Activated naive CD4-positive, alpha-beta T cell treated with anti-CD3 and anti-CD28 coated beads, Interleukin-2, amount 10 ng/mL, durations not matched to agents 7 days and 5 days (primary cell): ENCODE measurements around the gene LIMCH1.

ENCODE experiments used
- CTCF ChIA-PET: fragments of 350-600 bp; sonication (Branson Sonifier 250); formaldehyde crosslinking; loops from one replicate; lab custom pipeline; 2021; ENCODE audit warnings: antibody characterized with exemption; lab: Charles Lee
- DNase-seq: peaks from one replicate; pipeline ENCODE4 v3.0.0-alpha.2; 2020
- H3K27ac Mint-ChIP-seq: one replicate; pipeline ENCODE4 v1.8.0; 2021; ENCODE audit warnings: mild to moderate bottlenecking, moderate library complexity, mixed read lengths
- H3K27me3 Mint-ChIP-seq: one replicate; pipeline ENCODE4 v1.8.0; 2021; ENCODE audit warnings: mild to moderate bottlenecking, mixed read lengths
- H3K36me3 Mint-ChIP-seq: one replicate; pipeline ENCODE4 v1.8.0; 2021; ENCODE audit warnings: mixed read lengths
- H3K4me1 Mint-ChIP-seq: one replicate; pipeline ENCODE4 v1.8.0; 2021; ENCODE audit warnings: mixed read lengths
- H3K4me3 Mint-ChIP-seq: one replicate; pipeline ENCODE4 v1.8.0; 2021; ENCODE audit warnings: mild to moderate bottlenecking, moderate library complexity, mixed read lengths
- H3K9me3 Mint-ChIP-seq: one replicate; pipeline ENCODE4 v1.8.0; 2021; ENCODE audit warnings: mixed read lengths

LIMCH1 gene

DNA sequence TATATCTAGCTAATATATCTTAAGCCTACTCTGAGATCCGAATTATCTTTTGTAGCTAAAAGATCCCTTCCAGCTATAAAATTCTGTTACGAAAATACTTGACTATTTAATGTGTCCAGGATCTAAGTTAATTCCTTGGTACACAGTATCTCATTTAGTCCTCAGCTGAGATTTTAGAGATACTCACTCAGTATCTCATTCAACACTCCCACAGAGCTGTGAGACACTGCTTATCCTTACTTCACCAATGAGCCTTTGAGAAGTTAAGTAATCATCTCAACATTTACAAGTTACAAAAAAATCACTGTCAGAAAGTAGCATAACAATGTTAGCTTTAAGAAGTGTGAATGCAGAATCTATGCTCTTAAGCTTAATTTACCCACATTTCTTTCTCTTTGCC lies 76.6 kb downstream of the LIMCH1 start:
- Mint-ChIP-seq H3K4me1 (no peaks in the 10 kb centered on the region), H3K4me3 (no peak overlapping the region), H3K9me3 (no peaks in the 10 kb centered on the region), H3K27ac (no peak overlapping the region), H3K27me3 (no peaks in the 10 kb centered on the region), H3K36me3 (no peaks in the 10 kb centered on the region)
- CTCF ChIA-PET, result no interaction called here
- no peak for DNase-seq

DNA sequence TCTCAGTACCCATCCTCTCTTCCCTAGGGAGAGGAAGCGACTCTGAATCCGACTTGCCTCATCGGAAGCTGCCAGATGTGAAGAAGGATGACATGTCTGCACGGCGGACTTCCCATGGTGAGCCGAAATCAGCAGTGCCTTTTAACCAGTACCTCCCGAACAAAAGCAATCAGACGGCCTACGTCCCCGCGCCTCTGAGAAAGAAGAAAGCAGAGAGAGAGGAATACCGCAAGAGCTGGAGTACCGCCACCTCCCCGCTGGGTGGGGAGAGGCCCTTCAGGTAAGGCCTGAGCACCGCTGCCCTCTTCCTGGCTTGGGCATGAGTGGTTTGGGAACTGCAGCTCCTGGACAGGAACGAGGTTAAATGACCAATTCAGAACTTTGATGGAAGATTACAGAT lies 81.2 kb downstream of the LIMCH1 start:
- DNase-seq, result no peak
- Mint-ChIP-seq H3K27me3 (no peaks in the 10 kb centered on the region), H3K4me3 (no peak overlapping the region), H3K9me3 (no peaks in the 10 kb centered on the region), H3K4me1 (no peaks in the 10 kb centered on the region), H3K36me3 (no peaks in the 10 kb centered on the region), H3K27ac (no peak overlapping the region)
- CTCF ChIA-PET, result no interaction called here

DNA sequence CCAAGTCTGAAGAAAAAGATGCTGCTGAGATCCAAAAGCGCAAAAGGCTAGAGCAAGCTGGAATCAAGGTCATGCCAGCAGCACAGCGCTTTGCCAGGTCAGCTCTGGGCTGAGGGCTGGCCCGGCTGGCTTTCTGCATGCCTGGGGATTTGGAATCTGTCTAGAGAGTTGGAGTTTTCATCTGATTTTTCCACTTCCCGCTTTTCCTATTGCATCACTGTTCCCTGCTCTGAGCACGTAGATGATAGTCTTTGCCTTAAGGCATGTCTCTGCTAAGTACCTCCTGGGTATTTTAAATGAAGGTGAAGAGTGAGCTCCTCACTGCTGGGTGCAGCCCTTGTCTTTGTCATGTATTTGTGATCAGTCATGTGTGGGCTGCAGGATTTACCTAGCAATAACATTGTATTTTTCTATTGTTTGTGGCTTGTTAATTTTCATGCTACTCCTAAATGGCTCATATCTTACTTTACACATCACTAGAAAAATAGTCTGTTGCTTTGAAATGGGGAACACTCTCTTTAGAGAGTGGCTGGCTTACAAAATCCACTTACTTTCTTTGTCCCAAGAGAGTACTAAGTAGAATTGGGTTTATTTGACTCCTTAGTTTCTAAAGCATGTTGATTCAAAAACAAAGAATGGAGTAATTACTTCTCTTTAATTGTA lies 82.8 kb downstream of the LIMCH1 start:
- Mint-ChIP-seq H3K36me3 (no peaks in the 10 kb centered on the region), H3K27me3 (peaks cover under 1% of the 10 kb centered on the region), H3K4me3 (no peak overlapping the region), H3K27ac (no peak overlapping the region), H3K4me1 (no peaks in the 10 kb centered on the region), H3K9me3 (no peaks in the 10 kb centered on the region)
- CTCF ChIA-PET, result no interaction called here
- DNase-seq, result no peak

DNA sequence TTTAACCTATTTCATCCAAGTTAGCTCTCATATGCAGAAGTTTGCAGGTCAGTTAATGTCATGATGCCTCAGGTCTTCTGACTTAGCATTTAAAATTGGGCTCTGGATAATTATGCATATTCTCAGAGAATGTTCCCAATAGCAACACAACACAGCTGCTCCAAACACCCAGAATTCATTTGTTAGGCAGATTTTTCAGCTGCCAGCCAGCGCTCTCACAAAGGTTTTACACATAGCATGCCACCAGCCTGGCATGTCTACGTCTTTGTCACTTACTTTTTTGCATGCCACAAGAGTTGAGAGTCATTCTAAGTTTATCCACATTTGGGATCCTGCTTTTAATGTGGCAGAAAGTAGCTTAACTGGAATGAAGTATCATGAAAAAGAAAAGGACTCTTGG lies 84.8 kb downstream of the LIMCH1 start:
- DNase-seq, result no peak
- no peaks in the 10 kb centered on the region for H3K9me3 Mint-ChIP-seq
- no peaks in the 10 kb centered on the region for H3K36me3 Mint-ChIP-seq
- H3K27me3 Mint-ChIP-seq, result peaks cover 3% of the 10 kb centered on the region
- no peaks in the 10 kb centered on the region for H3K4me1 Mint-ChIP-seq
- CTCF ChIA-PET, result no interaction called here
- H3K27ac Mint-ChIP-seq, result no peak overlapping the region
- H3K4me3 Mint-ChIP-seq, result no peak overlapping the region

DNA sequence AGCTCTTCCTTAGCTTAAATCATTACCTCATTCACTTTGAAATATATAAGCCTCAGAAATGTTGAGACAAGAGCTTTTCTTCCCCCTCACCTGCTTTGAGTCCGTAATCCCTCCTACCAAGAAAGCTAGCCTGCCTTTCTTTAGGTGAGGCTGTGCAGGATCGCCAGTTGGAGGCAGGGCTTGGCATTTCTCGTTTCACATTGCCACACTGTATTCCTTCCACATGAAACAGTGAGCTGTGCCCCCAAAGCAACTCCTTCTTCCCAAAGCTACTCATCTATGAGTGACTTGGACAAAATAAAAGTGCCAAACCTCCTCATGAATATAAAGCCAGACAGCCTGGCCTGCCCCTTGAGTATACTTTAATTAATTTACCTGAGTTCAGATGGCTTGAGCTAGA lies 86.8 kb downstream of the LIMCH1 start:
- Mint-ChIP-seq H3K4me1 (no peaks in the 10 kb centered on the region), H3K27ac (no peak overlapping the region), H3K9me3 (no peaks in the 10 kb centered on the region), H3K4me3 (no peak overlapping the region), H3K36me3 (no peaks in the 10 kb centered on the region), H3K27me3 (peaks cover 3% of the 10 kb centered on the region)
- no peak for DNase-seq
- CTCF ChIA-PET, result no interaction called here

DNA sequence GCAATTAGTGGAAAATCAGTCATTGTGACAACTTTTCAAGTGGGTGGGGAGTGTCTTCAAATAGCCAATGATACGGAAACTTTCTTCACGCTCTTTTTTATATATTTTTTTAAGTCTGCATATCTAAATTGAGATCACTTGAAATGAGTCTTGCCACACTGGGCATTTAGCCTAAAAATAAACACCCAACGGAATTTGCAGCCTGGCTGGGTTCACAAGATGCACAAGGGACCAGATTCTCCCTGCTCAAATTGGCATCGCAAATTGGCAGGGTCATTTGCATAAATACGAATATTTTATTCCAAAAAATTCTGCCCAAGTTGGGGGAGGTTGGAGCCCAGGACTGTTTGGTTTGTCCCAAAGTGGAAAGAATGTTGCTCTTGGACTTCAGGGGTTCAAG lies 87.6 kb downstream of the LIMCH1 start:
- no peaks in the 10 kb centered on the region for H3K9me3 Mint-ChIP-seq
- CTCF ChIA-PET, result no interaction called here
- H3K36me3 Mint-ChIP-seq, result no peaks in the 10 kb centered on the region
- DNase-seq, result no peak
- H3K4me3 Mint-ChIP-seq, result no peak overlapping the region
- H3K4me1 Mint-ChIP-seq, result no peaks in the 10 kb centered on the region
- peaks cover 3% of the 10 kb centered on the region for H3K27me3 Mint-ChIP-seq
- no peak overlapping the region for H3K27ac Mint-ChIP-seq

DNA sequence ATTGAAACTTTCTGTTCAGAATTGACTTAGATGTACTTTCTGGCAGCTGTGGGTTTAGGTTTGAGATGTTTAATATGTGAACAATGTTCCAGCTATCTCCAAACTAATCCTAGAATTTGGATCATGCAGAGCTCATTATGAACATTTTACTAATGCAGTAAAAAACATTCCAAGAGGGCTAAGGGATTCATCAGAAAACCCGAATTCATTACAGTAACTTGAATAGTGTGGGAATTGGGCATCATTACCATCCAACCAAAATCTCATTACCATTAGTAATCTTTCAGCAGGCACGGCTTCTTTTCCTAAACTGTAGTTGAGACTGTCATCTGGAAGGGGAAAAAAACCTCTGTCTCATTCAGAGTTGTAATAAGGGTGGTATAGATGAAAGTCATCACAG lies 91.0 kb downstream of the LIMCH1 start:
- H3K27ac Mint-ChIP-seq, result no peak overlapping the region
- no peaks in the 10 kb centered on the region for H3K36me3 Mint-ChIP-seq
- no peaks in the 10 kb centered on the region for H3K4me1 Mint-ChIP-seq
- H3K4me3 Mint-ChIP-seq, result no peak overlapping the region
- peaks cover 9% of the 10 kb centered on the region for H3K27me3 Mint-ChIP-seq
- CTCF ChIA-PET, result interaction anchor here (0.6 to 1.1 kb wide), 3 partner anchors 33 to 277 kb away, joined by 3 read pairs; no protein-coding TSS in a partner anchor
- no peak for DNase-seq
- H3K9me3 Mint-ChIP-seq, result no peaks in the 10 kb centered on the region

DNA sequence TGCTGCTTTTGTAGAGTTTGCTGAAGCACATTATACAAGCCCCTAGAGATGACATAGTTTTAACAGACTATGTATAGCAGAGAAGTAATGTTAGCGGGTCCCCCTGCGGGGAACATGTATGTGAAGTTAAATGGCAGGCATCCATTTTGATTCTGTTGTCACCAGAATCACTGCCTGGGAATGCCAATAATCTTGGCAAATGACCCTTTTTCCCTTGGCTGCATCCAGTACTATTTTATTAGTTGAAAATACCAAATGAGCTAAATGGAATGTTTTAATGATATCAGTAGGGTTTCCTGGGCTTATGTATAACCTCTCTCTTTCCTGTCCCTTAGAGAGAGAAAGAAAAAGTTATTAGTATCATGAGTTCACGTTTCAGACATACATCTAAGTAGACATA lies 93.6 kb downstream of the LIMCH1 start:
- CTCF ChIA-PET, result no interaction called here

DNA sequence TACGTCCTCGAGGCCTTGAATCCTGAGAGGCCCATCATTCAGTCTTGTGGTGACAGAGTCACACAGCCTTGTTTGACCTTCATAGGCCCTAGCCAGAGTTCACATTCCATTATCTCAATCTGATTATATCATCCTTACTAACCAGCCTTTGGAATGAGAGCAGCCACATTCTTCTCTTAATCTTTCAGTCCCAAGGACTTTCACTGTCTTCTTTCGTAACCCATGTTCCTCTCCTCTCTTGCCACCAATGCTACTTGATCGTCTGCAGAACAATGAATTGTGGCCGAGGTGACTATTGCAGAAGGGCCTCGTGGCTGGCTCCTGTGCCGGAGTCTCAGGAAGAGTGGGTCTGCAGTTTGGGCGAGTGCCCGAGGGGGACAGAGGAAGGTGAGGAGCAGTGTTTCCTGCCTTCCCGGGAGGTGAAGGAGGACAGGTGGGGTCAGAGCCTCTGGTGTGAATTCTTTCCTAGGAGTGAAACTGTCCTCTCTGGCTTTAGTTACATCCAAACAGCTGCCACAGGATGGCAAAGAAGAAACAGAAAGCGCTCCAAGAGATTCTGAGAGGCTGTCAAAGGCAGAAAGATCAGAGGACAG lies 94.6 kb downstream of the LIMCH1 start:
- no peak for DNase-seq
- peaks cover 5% of the 10 kb centered on the region for H3K27me3 Mint-ChIP-seq
- H3K27ac Mint-ChIP-seq, result no peak overlapping the region
- CTCF ChIA-PET, result no interaction called here
- H3K9me3 Mint-ChIP-seq, result no peaks in the 10 kb centered on the region
- H3K4me1 Mint-ChIP-seq, result no peaks in the 10 kb centered on the region
- H3K4me3 Mint-ChIP-seq, result no peak overlapping the region
- H3K36me3 Mint-ChIP-seq, result no peaks in the 10 kb centered on the region

More for the DNA sequence above, 93.6 kb downstream of the LIMCH1 start:
- Mint-ChIP-seq H3K4me3 (no peak overlapping the region), H3K9me3 (no peaks in the 10 kb centered on the region), H3K36me3 (no peaks in the 10 kb centered on the region), H3K27me3 (peaks cover 5% of the 10 kb centered on the region), H3K27ac (no peak overlapping the region), H3K4me1 (no peaks in the 10 kb centered on the region)
- no peak for DNase-seq

DNA sequence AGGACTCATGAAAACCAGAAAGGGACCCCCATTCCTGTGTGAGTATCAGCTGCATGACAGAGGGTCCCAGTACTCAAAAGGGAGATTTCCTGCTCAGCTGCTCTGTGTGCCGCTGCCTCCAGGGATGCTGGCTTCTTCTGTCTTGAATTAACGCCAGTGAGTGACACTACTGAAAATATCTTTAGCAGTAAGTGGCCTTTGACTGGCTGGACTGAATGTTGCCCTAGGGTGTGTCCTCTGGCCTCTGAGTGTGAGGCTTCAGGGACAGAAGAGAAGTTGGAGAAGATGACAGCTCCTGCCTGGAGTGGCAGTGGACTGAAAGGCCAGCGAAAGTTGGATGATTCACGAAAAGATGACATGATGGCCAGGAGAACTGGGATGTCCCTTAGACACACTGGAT lies 95.4 kb downstream of the LIMCH1 start:
- H3K4me1 Mint-ChIP-seq, result no peaks in the 10 kb centered on the region
- H3K9me3 Mint-ChIP-seq, result no peaks in the 10 kb centered on the region
- CTCF ChIA-PET, result interaction anchor here (1.2 to 1.9 kb wide), 2 partner anchors 11 to 28 kb away, joined by 4 read pairs; no protein-coding TSS in a partner anchor
- no peak for DNase-seq
- no peaks in the 10 kb centered on the region for H3K36me3 Mint-ChIP-seq
- H3K4me3 Mint-ChIP-seq, result no peak overlapping the region
- H3K27ac Mint-ChIP-seq, result no peak overlapping the region
- peaks cover 5% of the 10 kb centered on the region for H3K27me3 Mint-ChIP-seq

DNA sequence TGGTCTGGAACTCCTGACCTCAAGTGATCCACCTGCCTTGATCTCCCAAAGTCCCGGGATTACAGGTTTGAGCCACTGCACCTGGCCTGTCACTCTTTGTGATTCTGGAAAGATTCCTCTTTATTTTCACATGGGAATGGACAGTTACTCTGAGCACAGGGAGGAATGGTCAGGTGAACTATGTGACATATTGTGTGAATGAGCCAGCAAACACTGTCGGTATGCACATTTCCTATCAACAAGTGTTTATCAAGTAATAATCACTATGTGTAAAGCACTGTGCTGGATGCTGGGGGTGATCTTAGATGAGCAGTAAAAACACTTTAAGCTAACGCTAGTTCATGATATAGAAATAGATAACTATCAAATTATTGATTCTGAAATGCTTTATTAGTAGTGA lies 97.5 kb downstream of the LIMCH1 start:
- peaks cover 5% of the 10 kb centered on the region for H3K27me3 Mint-ChIP-seq
- no peaks in the 10 kb centered on the region for H3K36me3 Mint-ChIP-seq
- no peak for DNase-seq
- CTCF ChIA-PET, result no interaction called here
- no peaks in the 10 kb centered on the region for H3K9me3 Mint-ChIP-seq
- H3K4me3 Mint-ChIP-seq, result no peak overlapping the region
- no peaks in the 10 kb centered on the region for H3K4me1 Mint-ChIP-seq
- H3K27ac Mint-ChIP-seq, result no peak overlapping the region

DNA sequence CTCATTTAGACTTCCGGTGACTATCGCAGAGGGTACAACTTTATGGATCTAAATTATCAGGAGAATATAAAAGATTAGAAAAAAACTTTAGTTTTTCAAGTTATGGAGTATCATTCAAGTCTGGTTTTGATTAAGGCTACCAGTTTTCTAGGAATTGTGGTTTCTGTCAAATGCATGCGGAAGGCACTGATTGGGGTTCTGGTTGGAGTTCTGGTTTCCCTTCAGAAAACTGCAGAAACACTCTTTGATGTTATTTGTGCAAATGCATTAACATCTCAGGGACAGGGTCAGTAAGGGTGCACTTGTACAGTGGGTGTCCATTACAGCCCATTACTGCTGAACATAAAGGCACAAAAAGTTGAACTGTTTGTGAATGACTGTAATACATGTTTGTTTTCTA lies 100.2 kb downstream of the LIMCH1 start:
- no peak for DNase-seq
- peaks cover 4% of the 10 kb centered on the region for H3K27me3 Mint-ChIP-seq
- H3K9me3 Mint-ChIP-seq, result no peaks in the 10 kb centered on the region
- H3K4me3 Mint-ChIP-seq, result no peak overlapping the region
- H3K4me1 Mint-ChIP-seq, result no peaks in the 10 kb centered on the region
- no peak overlapping the region for H3K27ac Mint-ChIP-seq
- CTCF ChIA-PET, result no interaction called here
- H3K36me3 Mint-ChIP-seq, result no peaks in the 10 kb centered on the region

DNA sequence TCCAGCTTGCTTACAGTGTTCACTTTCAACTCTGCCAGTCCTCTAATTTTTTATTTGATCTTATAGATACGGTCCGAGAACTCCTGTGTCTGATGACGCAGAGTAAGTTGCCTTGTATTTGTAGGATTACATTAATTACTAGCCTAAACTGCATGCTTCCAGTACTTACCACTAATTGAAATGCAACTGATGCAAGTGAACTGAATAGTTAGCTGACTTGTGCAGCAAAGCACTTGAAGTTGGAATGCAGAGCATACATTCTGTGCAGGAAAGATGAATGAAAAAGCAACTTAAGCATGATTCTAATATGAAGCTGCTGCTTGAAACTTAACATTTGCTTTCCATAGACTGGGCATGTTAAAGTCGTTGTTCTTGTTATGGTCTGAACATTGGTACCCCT lies 100.9 kb downstream of the LIMCH1 start:
- Mint-ChIP-seq H3K27me3 (peaks cover 4% of the 10 kb centered on the region), H3K4me3 (no peak overlapping the region), H3K27ac (no peak overlapping the region), H3K4me1 (no peaks in the 10 kb centered on the region), H3K36me3 (no peaks in the 10 kb centered on the region), H3K9me3 (no peaks in the 10 kb centered on the region)
- DNase-seq, result no peak
- CTCF ChIA-PET, result no interaction called here

DNA sequence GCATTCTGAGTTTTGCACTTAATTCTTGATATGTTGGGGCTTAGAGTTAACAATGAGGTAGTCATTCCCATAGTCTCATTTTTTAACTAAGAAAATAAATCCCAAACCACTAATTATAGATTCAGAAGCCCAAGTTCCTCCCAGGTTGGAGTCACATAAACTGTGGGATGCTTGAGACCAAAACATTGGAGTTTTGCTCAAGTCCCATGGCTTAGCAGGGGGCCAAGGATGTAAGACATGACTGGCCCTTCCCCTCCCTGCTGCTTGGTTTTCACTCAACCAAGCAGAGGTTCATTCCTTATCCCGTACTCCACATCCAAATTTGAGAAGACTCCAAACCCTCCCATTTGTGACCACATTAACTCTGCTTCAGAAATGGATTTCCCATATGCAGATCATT lies 101.3 kb downstream of the LIMCH1 start:
- H3K4me3 Mint-ChIP-seq, result no peak overlapping the region
- no peak for DNase-seq
- no peaks in the 10 kb centered on the region for H3K9me3 Mint-ChIP-seq
- H3K36me3 Mint-ChIP-seq, result no peaks in the 10 kb centered on the region
- no peaks in the 10 kb centered on the region for H3K4me1 Mint-ChIP-seq
- CTCF ChIA-PET, result no interaction called here
- peaks cover 8% of the 10 kb centered on the region for H3K27me3 Mint-ChIP-seq
- no peak overlapping the region for H3K27ac Mint-ChIP-seq

DNA sequence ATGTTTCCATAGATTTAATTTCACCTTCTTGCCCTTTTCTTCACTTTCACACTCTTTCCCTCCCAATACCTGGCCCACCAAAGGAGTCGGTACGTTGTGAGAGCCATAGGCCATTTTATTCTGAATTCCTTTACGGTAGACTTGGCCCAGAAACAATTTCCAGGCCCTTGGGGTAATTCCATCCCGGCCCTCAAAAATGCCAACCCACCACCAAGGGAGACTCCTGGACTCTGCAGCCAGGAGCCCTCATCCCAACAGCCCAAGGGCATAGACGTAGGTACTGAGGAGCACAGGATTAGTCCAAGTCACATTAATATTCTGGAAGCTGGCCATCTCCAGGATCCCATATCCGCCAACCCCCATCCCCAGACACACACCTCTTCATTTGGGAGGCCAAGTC lies 102.9 kb downstream of the LIMCH1 start:
- peaks cover 16% of the 10 kb centered on the region for H3K27me3 Mint-ChIP-seq
- no peak for DNase-seq
- no peaks in the 10 kb centered on the region for H3K36me3 Mint-ChIP-seq
- no peaks in the 10 kb centered on the region for H3K9me3 Mint-ChIP-seq
- CTCF ChIA-PET, result no interaction called here
- no peaks in the 10 kb centered on the region for H3K4me1 Mint-ChIP-seq
- no peak overlapping the region for H3K27ac Mint-ChIP-seq
- H3K4me3 Mint-ChIP-seq, result no peak overlapping the region
